ENCODE data around the gene LRP1B.

GRCh38 chr2:141311430-141311829 is 819.4 kb downstream of the LRP1B start:
- TF ChIP-seq CTCF (IDR thresholded peaks at IDR 0.05) (no peak), POLR2A (IDR thresholded peaks at IDR 0.05) (no peak)

All from thyroid gland (tissue), 4 donors.